Measurements from ENCODE around the gene B3GNT8. TPM values are rescaled to one million over a fixed set of nuclear protein-coding genes. Genes with fewer than 3 reads are reported as not detected.

B3GNT8 gene
- total and polyA plus RNA-seq, 2 experiments from 2014 or later, result 4.8 to 4.9 TPM

GRCh38 chr19:41456342-41456918, 29.3 kb upstream of the B3GNT8 start:
- TF ChIP-seq, protein P1, sequence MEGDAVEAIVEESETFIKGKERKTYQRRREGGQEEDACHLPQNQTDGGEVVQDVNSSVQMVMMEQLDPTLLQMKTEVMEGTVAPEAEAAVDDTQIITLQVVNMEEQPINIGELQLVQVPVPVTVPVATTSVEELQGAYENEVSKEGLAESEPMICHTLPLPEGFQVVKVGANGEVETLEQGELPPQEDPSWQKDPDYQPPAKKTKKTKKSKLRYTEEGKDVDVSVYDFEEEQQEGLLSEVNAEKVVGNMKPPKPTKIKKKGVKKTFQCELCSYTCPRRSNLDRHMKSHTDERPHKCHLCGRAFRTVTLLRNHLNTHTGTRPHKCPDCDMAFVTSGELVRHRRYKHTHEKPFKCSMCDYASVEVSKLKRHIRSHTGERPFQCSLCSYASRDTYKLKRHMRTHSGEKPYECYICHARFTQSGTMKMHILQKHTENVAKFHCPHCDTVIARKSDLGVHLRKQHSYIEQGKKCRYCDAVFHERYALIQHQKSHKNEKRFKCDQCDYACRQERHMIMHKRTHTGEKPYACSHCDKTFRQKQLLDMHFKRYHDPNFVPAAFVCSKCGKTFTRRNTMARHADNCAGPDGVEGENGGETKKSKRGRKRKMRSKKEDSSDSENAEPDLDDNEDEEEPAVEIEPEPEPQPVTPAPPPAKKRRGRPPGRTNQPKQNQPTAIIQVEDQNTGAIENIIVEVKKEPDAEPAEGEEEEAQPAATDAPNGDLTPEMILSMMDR (IDR thresholded peaks at IDR 0.05; ENCODE audit: low read depth, low read length), result no peak
- DNase-seq (ENCODE audit: low read depth in 1 of 2, low spot score in 1 of 2), result peak in 1 of 2 donors; percentile 75

GRCh38 chr19:41455936-41456335, 28.8 kb upstream of the B3GNT8 start:
- H3K4me1 ChIP-seq (ENCODE audit: low read depth), result no peaks in the 10 kb centered on the region
- peak in 1 of 2 donors; percentile 27 for DNase-seq (ENCODE audit: low read depth in 1 of 2, low spot score in 1 of 2)
- no peaks in the 10 kb centered on the region for H3K9me3 ChIP-seq (ENCODE audit: low read depth)
- H3K27me3 ChIP-seq, result no peaks in the 10 kb centered on the region
- TF ChIP-seq, protein P1 (IDR thresholded peaks at IDR 0.05; ENCODE audit: low read depth, low read length), result no peak
- H3K4me3 ChIP-seq, result no peak overlapping the region
- H3K27ac ChIP-seq, result no peak overlapping the region
- no peaks in the 10 kb centered on the region for H3K36me3 ChIP-seq

More at GRCh38 chr19:41456342-41456918, 29.3 kb upstream of the B3GNT8 start:
- no peaks in the 10 kb centered on the region for H3K4me1 ChIP-seq (ENCODE audit: low read depth)
- no peaks in the 10 kb centered on the region for H3K9me3 ChIP-seq (ENCODE audit: low read depth)
- no peaks in the 10 kb centered on the region for H3K36me3 ChIP-seq
- H3K4me3 ChIP-seq, result no peak overlapping the region
- H3K27me3 ChIP-seq, result no peaks in the 10 kb centered on the region
- H3K27ac ChIP-seq, result no peak overlapping the region

DNA sequence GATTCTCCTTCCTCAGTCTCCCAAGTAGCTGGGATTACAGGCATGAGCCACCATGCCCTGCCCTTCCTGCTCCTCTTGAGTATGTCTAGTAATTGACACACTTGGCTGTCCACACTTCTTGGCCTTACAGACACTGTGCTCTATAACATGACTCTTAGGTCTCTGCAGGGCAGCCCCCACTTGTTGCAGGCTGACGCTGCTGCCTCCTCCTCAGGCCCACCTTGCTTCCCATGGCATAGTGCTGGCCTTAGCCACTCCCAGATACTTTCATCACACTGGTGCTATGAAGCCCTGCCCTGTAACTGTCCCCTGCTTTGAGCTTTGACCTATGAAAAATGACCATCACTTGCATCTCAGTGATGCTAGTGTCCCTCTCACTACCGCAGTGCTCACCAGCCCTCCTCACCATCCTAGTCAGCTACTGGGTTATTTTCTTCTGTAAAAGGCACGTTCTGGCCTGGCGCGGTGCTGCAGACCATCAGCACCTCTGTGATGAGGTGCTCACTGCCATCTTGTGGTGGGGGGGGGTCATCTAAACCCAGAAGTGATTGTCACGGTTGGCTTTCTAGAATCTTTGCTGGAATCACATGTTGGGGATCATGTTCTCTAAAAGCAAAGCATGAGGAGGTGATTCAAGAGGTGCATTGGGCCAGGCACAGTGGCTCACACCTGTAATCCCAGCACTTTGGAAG, 25.6 kb upstream of the B3GNT8 start:
- Histone ChIP-seq H3K9me3 (ENCODE audit: low read depth) (no peaks in the 10 kb centered on the region), H3K4me1 (ENCODE audit: low read depth) (no peaks in the 10 kb centered on the region), H3K27ac (no peak overlapping the region), H3K4me3 (no peak overlapping the region), H3K27me3 (no peaks in the 10 kb centered on the region), H3K36me3 (no peaks in the 10 kb centered on the region)
- TF ChIP-seq, protein P1 (IDR thresholded peaks at IDR 0.05; ENCODE audit: low read depth, low read length), result no peak
- DNase-seq (ENCODE audit: low read depth in 1 of 2, low spot score in 1 of 2), result no peak

- Histone ChIP-seq H3K36me3 (no peaks in the 10 kb centered on the region), H3K27me3 (no peaks in the 10 kb centered on the region), H3K27ac (no peak overlapping the region), H3K4me3 (no peak overlapping the region), H3K9me3 (ENCODE audit: low read depth) (no peaks in the 10 kb centered on the region), H3K4me1 (ENCODE audit: low read depth) (no peaks in the 10 kb centered on the region)
- no peak for DNase-seq (ENCODE audit: low read depth in 1 of 2, low spot score in 1 of 2)
- TF ChIP-seq, protein P1 (IDR thresholded peaks at IDR 0.05; ENCODE audit: low read depth, low read length), result no peak
These were observed 22.6 kb upstream of the B3GNT8 start for GRCh38 chr19:41449865-41450178.

- H3K27me3 ChIP-seq, result no peaks in the 10 kb centered on the region
- no peaks in the 10 kb centered on the region for H3K4me1 ChIP-seq (ENCODE audit: low read depth)
- H3K36me3 ChIP-seq, result no peaks in the 10 kb centered on the region
- H3K27ac ChIP-seq, result no peak overlapping the region
- no peaks in the 10 kb centered on the region for H3K9me3 ChIP-seq (ENCODE audit: low read depth)
- DNase-seq (ENCODE audit: low read depth in 1 of 2, low spot score in 1 of 2), result peak; percentile 78 to 84
- H3K4me3 ChIP-seq, result no peak overlapping the region
- TF ChIP-seq, protein P1 (IDR thresholded peaks at IDR 0.05; ENCODE audit: low read depth, low read length), result peak; percentile 99
These were observed 22.1 kb upstream of the B3GNT8 start for GRCh38 chr19:41449079-41449864.

Data from cardiac muscle cell (in vitro differentiated cells and primary cell).